Spleen (tissue), 11 donors: ENCODE measurements around the gene BIRC6. TPM values are rescaled to one million over a fixed set of nuclear protein-coding genes. Genes with fewer than 3 reads are reported as not detected.

ENCODE experiments used
- DNase-seq: peaks from one replicate; pipeline ENCODE4 v3.0.0-alpha.2; 2020
- H3K27ac ChIP-seq, 8 donors: fragments of 200-600 bp; sonication (generic) in 7 of 8; 1 replicate in 4 of 8; 2 replicates in 4 of 8; pipeline versions ENCODE4 v1.5.0 to v1.8.0; 2016 to 2021; ENCODE audit warnings: inconsistent platforms in 4 of 8, mild to moderate bottlenecking in 4 of 8, moderate library complexity in 1 of 8
- H3K27me3 ChIP-seq, 7 donors: fragments of 200-600 bp; sonication (generic) in 6 of 7; replicated peaks in 1 of 7; 1 replicate in 4 of 7; 2 replicates in 3 of 7; pipeline versions ENCODE4 v1.5.0 to v1.8.0; 2016 to 2021; ENCODE audit warnings: inconsistent platforms in 3 of 7, mild to moderate bottlenecking in 1 of 7
- H3K36me3 ChIP-seq, 6 donors: fragments of 200-600 bp; sonication (generic) in 5 of 6; 1 replicate in 4 of 6; 2 replicates in 2 of 6; pipeline versions ENCODE4 v1.5.0 to v1.8.0; 2016 to 2021; ENCODE audit warnings: inconsistent platforms in 2 of 6
- H3K4me1 ChIP-seq, 6 donors: fragments of 200-600 bp; sonication (generic) in 5 of 6; 1 replicate in 3 of 6; 2 replicates in 3 of 6; pipeline versions ENCODE4 v1.5.0 to v1.8.0; 2016 to 2021; ENCODE audit warnings: inconsistent platforms in 3 of 6
- H3K4me3 ChIP-seq, 8 donors: fragments of 200-600 bp; sonication (generic) in 7 of 8; 1 replicate in 4 of 8; 2 replicates in 4 of 8; pipeline versions ENCODE4 v1.5.0 to v1.8.0; 2016 to 2021; ENCODE audit warnings: inconsistent platforms in 4 of 8, mild to moderate bottlenecking in 4 of 8, moderate library complexity in 2 of 8
- H3K9me3 ChIP-seq, 8 donors: fragments of 200-600 bp; sonication (generic) in 7 of 8; 1 replicate in 4 of 8; 2 replicates in 4 of 8; pipeline versions ENCODE4 v1.5.0 to v1.8.0; 2016 to 2021; ENCODE audit warnings: inconsistent platforms in 4 of 8
- CTCF ChIP-seq, 11 experiments: fragments of 200-600 bp in 7 of 11; fragments of 450-650 bp in 4 of 11; sonication (generic) in 4 of 11; IDR thresholded peaks in 8 of 11; conservative IDR thresholded peaks in 3 of 11; 1 replicate in 7 of 11; 2 replicates in 4 of 11; pipeline versions ENCODE4 v1.4.0 to v1.8.0; 2016 to 2021; ENCODE audit warnings: antibody characterized with exemption in 11 of 11, inconsistent platforms in 4 of 11, mild to moderate bottlenecking in 1 of 11
- POLR2A ChIP-seq, 3 donors: fragments of 450-650 bp; IDR thresholded peaks; one replicate each; pipeline ENCODE4 v1.5.1; 2017; ENCODE audit warnings: antibody characterized with exemption in 3 of 3, mild to moderate bottlenecking in 1 of 3
- POLR2AphosphoS5 ChIP-seq, 3 donors: sonication (generic); formaldehyde crosslinking; IDR thresholded peaks; one replicate each; pipeline ENCODE4 v1.5.1; 2017; ENCODE audit warnings: antibody characterized with exemption in 3 of 3
- WGBS, 5 donors: extraction: QIAGEN DNeasy Blood & Tissue Kit in 3 of 5; methylation state at CpG; one replicate each; pipeline versions ENCODE4 v1.1.5 to v1.1.7; 2013 to 2018; 5-methylcytosine and 5-hydroxymethylcytosine counted together
- intact Hi-C: fragments of 100-400 bp; cut with DNase I; formaldehyde crosslinking; loops from one replicate; pipeline ENCODE4 v1.15.0; 2023; ENCODE audit warnings: low total_unique reads
- polyA plus RNA-seq, 3 donors: library from polyadenylated mRNA; stranded (reverse); fragments of 200-250 nt; gene quantifications; one replicate each; pipeline ENCODE4 v1.2.1, GENCODE V29; 2013
- total RNA-seq, 7 donors: library from RNA; depleted of rRNA in 3 of 7; stranded (reverse); fragments of >200 nt in 3 of 7; fragmentation: NEBNext Ultra II Directional in 4 of 7; extraction: Animal tissue kit (Norgen Biotek cat#: 25700) in 4 of 7; gene quantifications; one replicate each; pipeline versions ENCODE4 v1.1.0 to v1.2.1, GENCODE V29; 2016 to 2021
- donor health status: healthy with polysubstance abuse.
- donor health status: DM: no; HTN: no; CAD: no; lungs with moderate emphysema.
- donor health status: DM: no; HTN: no; CAD: no.
- donor health status: Bipolar disorder and iron deficiency.
- donor health status: healthy.
- donor health status: DM: no; HTN: no; CAD: no.
- donor health status: DM: yes; HTN: yes; CAD: no.

BIRC6 gene
- total and polyA plus RNA-seq, 10 donors: 17.8 to 226 (median 155) TPM

- intact Hi-C loops: no loop called here
- peaks cover 0 to 31% (median 12%) of the 10 kb centered on the region in 6 donors for H3K4me1 ChIP-seq
- H3K27me3 ChIP-seq: no peaks in the 10 kb centered on the region
- no peak overlapping the region for H3K4me3 ChIP-seq
- no peak for TF ChIP-seq CTCF (IDR thresholded peaks at IDR 0.05 in 8 of 11, conservative IDR thresholded peaks at IDR 0.05 in 3 of 11)
- no peak for TF ChIP-seq POLR2AphosphoS5 (IDR thresholded peaks at IDR 0.05)
- no peak for TF ChIP-seq POLR2A (IDR thresholded peaks at IDR 0.05)
- H3K27ac ChIP-seq: no peak overlapping the region
- H3K9me3 ChIP-seq: no peaks in the 10 kb centered on the region
- no peak for DNase-seq
- peaks cover 0 to 69% (median 39%) of the 10 kb centered on the region in 6 donors for H3K36me3 ChIP-seq
- 97 to 99% (median 98%) methylated on average over 5 of the region's 5 CpGs for WGBS, 5 donors
Observed at GRCh38 chr2:32430804-32431203, 74.0 kb downstream of the BIRC6 start.

DNA sequence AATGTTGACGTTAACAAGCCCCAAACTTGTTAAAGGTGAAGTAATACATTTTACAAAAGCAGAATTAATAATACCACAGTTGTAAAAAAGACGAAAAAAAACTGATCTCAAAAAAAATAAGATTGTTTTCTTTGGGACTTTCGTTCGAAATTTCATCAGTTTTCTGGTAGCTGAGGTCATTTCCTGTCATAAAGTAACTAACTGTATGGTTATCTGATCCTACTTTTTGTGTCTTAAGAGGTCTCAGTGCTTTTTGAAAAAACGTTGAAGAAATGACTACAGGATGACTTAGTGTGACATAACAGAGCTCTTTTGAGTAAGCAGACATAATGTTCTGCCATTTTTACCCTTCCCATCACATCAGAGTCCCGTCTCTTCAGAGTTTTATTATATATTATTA, 79.3 kb downstream of the BIRC6 start:
- Histone ChIP-seq H3K4me1 (no peaks in the 10 kb centered on the region), H3K9me3 (no peaks in the 10 kb centered on the region), H3K27ac (no peak overlapping the region), H3K27me3 (no peaks in the 10 kb centered on the region), H3K4me3 (no peak overlapping the region), H3K36me3 (peaks cover 0 to 100% (median 73%) of the 10 kb centered on the region in 6 donors)
- TF ChIP-seq CTCF (IDR thresholded peaks at IDR 0.05 in 8 of 11, conservative IDR thresholded peaks at IDR 0.05 in 3 of 11) (no peak), POLR2A (IDR thresholded peaks at IDR 0.05) (no peak), POLR2AphosphoS5 (IDR thresholded peaks at IDR 0.05) (no peak)
- DNase-seq: no peak
- intact Hi-C loops: no loop called here
- 76 to 90% (median 83%) methylated on average over 6 of the region's 6 CpGs for WGBS, 5 donors

DNA sequence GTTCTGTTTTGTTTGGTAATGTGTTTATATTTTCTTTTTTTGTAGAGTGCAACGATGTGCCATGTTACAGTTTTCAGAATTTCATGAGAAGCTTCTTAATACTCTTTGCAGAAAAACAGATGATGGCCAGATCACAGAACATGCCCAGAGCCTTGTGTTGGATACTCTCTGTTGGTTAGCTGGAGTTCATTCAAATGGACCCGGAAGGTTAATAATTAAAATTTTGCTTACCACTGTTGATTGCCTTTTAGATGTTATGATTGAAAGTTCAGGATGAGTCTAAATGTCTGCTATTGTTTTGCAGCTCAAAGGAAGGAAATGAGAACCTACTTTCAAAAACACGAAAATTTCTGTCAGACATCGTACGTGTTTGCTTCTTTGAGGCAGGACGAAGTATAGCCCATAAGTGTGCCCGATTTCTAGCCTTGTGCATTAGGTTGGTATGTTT, 85.2 kb downstream of the BIRC6 start:
- Histone ChIP-seq H3K4me1 (no peaks in the 10 kb centered on the region), H3K4me3 (no peak overlapping the region), H3K36me3 (peaks cover 0 to 97% (median 86%) of the 10 kb centered on the region in 6 donors), H3K9me3 (no peaks in the 10 kb centered on the region), H3K27ac (no peak overlapping the region), H3K27me3 (no peaks in the 10 kb centered on the region)
- WGBS, 5 donors: 92 to 96% (median 92%) methylated on average over 7 of the region's 7 CpGs
- no peak for TF ChIP-seq CTCF (IDR thresholded peaks at IDR 0.05 in 8 of 11, conservative IDR thresholded peaks at IDR 0.05 in 3 of 11)
- no peak for TF ChIP-seq POLR2A (IDR thresholded peaks at IDR 0.05)
- TF ChIP-seq POLR2AphosphoS5 (IDR thresholded peaks at IDR 0.05): no peak
- DNase-seq: no peak
- intact Hi-C loops: no loop called here

DNA sequence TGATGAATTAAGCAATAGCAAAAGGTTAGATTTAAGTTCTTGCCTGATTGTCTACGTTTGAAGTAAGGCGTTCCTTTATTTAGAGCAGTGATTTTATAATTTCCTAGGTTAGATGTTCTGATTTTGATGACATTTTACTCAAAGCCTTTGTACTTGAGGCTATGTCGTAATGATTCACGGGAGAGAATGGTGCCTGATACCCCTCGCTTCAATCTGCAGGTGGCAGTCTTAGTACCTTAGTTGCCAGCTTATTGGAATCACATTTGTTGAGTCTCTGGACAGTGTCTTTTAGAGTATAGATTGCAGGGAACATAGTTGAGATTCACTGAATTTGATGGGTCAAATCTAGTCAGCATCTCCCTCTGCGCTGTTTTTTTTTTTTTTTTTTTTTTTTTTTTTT, 89.5 kb downstream of the BIRC6 start:
- no peaks in the 10 kb centered on the region for H3K9me3 ChIP-seq
- 93 to 97% (median 96%) methylated on average over 6 of the region's 6 CpGs for WGBS, 5 donors
- H3K4me3 ChIP-seq: no peak overlapping the region
- intact Hi-C loops: no loop called here
- TF ChIP-seq POLR2A (IDR thresholded peaks at IDR 0.05): no peak
- TF ChIP-seq CTCF (IDR thresholded peaks at IDR 0.05 in 8 of 11, conservative IDR thresholded peaks at IDR 0.05 in 3 of 11): no peak
- no peak for TF ChIP-seq POLR2AphosphoS5 (IDR thresholded peaks at IDR 0.05)
- H3K27me3 ChIP-seq: no peaks in the 10 kb centered on the region
- no peaks in the 10 kb centered on the region for H3K4me1 ChIP-seq
- H3K27ac ChIP-seq: no peak overlapping the region
- no peak for DNase-seq
- H3K36me3 ChIP-seq: peaks cover 0 to 89% (median 65%) of the 10 kb centered on the region in 6 donors
